Prostate gland (tissue), 2 donors: ENCODE measurements around the gene NME3.

Experiments used
- POLR2A ChIP-seq: fragments of 450-650 bp; IDR thresholded peaks from one replicate; pipeline ENCODE4 v1.6.1; 2016; ENCODE audit warnings: antibody characterized with exemption, mild to moderate bottlenecking
- POLR2AphosphoS5 ChIP-seq: sonication (generic); formaldehyde crosslinking; IDR thresholded peaks from one replicate; pipeline ENCODE4 v1.6.1; 2017; ENCODE audit warnings: antibody characterized with exemption
- TF ChIP-seq, protein P1 (sequence below), 4 experiments: fragments of 200-600 bp in 2 of 4; fragments of 450-650 bp in 2 of 4; sonication (generic) in 2 of 4; IDR thresholded peaks; 1 replicate in 3 of 4; 2 replicates in 1 of 4; pipeline ENCODE4 v1.5.1; 2016 to 2019; ENCODE audit warnings: antibody characterized with exemption in 4 of 4, mild to moderate bottlenecking in 2 of 4, moderate library complexity in 2 of 4

DNA sequence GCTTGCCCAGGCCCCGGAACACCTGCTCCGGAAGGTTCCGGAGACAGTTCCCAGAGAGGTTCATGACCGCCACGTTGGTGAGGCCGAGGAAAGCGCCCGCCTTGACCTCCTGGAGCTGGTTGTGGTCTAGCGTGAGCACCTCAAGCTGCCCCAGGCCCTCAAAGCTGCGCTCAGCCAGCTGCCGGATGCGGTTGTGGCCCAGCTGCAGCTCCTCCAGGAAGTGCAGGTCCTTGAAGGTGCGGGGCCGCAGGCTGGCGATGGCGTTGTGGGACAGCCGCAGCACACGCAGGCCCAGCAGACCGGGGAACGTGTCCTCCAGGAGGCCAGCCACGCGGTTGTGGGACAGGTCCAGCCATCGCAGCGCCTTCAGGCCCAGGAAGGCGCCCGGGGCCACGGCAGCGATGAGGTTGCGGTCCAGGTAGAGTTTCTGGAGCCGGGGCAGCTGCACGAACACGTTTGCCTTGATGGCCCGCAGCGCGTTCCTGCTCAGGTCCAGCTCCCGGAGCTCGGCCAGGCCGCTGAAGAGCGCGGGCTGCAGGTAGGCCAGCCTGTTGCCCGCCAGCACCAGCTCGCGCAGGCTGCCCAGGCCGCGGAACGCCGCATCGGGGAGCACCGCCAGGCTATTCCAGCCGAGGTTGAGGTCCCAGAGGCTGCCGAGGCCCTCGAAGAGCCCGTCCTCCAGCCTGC, 20.1 kb upstream of the NME3 start:
- TF ChIP-seq, protein P1, sequence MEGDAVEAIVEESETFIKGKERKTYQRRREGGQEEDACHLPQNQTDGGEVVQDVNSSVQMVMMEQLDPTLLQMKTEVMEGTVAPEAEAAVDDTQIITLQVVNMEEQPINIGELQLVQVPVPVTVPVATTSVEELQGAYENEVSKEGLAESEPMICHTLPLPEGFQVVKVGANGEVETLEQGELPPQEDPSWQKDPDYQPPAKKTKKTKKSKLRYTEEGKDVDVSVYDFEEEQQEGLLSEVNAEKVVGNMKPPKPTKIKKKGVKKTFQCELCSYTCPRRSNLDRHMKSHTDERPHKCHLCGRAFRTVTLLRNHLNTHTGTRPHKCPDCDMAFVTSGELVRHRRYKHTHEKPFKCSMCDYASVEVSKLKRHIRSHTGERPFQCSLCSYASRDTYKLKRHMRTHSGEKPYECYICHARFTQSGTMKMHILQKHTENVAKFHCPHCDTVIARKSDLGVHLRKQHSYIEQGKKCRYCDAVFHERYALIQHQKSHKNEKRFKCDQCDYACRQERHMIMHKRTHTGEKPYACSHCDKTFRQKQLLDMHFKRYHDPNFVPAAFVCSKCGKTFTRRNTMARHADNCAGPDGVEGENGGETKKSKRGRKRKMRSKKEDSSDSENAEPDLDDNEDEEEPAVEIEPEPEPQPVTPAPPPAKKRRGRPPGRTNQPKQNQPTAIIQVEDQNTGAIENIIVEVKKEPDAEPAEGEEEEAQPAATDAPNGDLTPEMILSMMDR (IDR thresholded peaks at IDR 0.05) = no peak
- no peak for TF ChIP-seq POLR2A
- no peak for TF ChIP-seq POLR2AphosphoS5
